Smooth muscle cell of the coronary artery (primary cell): Measurements from ENCODE around the gene WASF3. TPM values are rescaled to one million over a fixed set of nuclear protein-coding genes. Genes with fewer than 3 reads are reported as not detected.

Experiments
- total RNA-seq: library from RNA; depleted of rRNA; stranded (reverse); fragments of >200 nt; gene quantifications from 2 replicates; pipeline ENCODE4 v1.2.3, GENCODE V29; 2014; ENCODE audit warnings: low replicate concordance

WASF3 gene, protein sequence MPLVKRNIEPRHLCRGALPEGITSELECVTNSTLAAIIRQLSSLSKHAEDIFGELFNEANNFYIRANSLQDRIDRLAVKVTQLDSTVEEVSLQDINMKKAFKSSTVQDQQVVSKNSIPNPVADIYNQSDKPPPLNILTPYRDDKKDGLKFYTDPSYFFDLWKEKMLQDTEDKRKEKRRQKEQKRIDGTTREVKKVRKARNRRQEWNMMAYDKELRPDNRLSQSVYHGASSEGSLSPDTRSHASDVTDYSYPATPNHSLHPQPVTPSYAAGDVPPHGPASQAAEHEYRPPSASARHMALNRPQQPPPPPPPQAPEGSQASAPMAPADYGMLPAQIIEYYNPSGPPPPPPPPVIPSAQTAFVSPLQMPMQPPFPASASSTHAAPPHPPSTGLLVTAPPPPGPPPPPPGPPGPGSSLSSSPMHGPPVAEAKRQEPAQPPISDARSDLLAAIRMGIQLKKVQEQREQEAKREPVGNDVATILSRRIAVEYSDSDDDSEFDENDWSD
- 4.9 and 10.0 TPM in 2 replicates for total RNA-seq

DNA sequence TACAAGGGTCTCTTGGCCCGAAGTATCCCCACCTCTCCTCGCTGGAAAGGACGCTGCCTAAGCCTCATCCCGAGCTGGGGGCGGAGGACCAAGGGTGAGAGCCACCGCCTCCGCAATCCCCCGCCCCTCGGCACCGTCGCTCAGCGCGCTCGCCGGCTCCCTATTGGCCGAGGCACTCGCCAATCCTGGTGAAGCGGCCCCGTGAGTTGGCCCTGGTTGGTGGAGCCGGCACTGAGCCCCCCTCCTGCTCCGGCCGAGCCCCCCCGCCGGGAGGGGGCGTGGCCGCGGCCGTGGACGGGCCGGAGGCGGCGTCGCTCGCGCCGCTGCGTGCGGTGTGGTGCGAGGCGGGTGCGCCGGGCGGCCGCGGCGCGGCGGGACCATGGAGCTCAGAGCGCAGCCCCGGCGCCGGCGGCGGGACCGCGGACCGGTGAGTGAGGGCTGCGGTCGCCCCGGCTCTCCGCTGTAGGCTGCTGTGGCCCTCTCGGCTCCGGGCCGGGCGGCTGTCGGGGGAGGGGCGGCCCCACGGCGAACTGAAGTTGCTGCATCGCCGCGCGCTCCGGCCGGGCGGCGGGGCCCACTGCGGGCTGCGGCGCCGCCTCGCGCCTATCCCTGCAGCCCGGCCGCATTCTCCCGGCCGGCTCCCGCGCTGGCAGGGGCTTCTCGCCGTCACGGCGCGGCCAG, at the start of gene WASF3:
WASF3 (plus strand) TSS at position 291 of the 681 bp plus-strand sequence. CDS start 84,588 bp downstream, outside the sequence.

Other genes with a start within 250 kb of the WASF3 start
- gene GPR12, start 203.1 kb downstream of the WASF3 start, total RNA-seq = not detected in 2 replicates